BJ (cell line): Measurements from ENCODE around the gene EDNRB. TPM values are rescaled to one million over a fixed set of nuclear protein-coding genes. Genes with fewer than 3 reads are reported as not detected.

Experiments
- CTCF ChIA-PET: fragments of 350-600 bp; formaldehyde crosslinking; extraction: SDS; loops from one replicate; lab custom pipeline; 2021; ENCODE audit warnings: antibody characterized with exemption, inconsistent platforms; lab: Yijun Ruan, JAX
- POLR2A ChIA-PET: fragments of 300-600 bp; sonication (Branson Sonifier 250); formaldehyde crosslinking; extraction: SDS; loops from one replicate; lab custom pipeline; 2021; ENCODE audit warnings: antibody characterized with exemption; lab: Charles Lee
- DNase-seq: peaks from one replicate; pipeline ENCODE4 v3.0.0-alpha.2; 2011; ENCODE audit warnings: low read depth
- H3K27me3 ChIP-seq: 2 replicates; pipeline ENCODE4 v1.6.0; 2011; ENCODE audit warnings: low read length; ENCODE audit not compliant: control insufficient read depth, insufficient read depth
- H3K36me3 ChIP-seq: 2 replicates; pipeline ENCODE4 v1.5.1; 2011; ENCODE audit warnings: low read length; ENCODE audit not compliant: control insufficient read depth, insufficient read depth
- H3K4me3 ChIP-seq: 2 replicates; pipeline ENCODE4 v1.5.1; 2011; ENCODE audit warnings: low read depth, mild to moderate bottlenecking, control low read depth, low read length
- CTCF ChIP-seq: IDR thresholded peaks from 2 replicates; pipeline ENCODE4 v1.5.1; 2011; ENCODE audit warnings: low read depth, mild to moderate bottlenecking, control low read depth, inconsistent platforms, low read length, moderate library complexity; ENCODE audit not compliant: insufficient read depth
- polyA plus RNA-seq: library from polyadenylated mRNA; depleted of rRNA; stranded (reverse); fragments of >200 nt; gene quantifications from 2 replicates; pipeline ENCODE4 v1.2.3, GENCODE V29; 2011

EDNRB gene
- polyA plus RNA-seq, 1 experiment = not detected

DNA sequence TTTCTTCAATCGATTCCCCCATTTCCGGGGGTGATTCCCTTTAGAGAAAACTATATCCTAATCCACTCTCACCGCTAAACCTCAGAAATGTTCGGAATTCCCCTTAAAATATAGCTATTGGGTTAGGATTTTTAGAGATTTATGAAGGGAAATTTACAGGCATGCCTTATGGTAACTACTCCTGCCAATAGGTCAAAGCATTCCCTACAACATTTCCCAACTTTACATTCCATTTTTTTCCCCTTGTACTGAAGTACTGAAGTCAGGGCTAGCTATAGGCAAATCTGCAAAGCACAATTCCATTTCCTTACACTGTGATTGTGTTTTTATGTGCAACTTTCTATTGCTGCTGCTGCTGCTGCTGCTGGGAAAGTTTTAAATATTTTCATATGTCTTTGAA, 2.1 kb downstream of the EDNRB start:
- Histone ChIP-seq H3K36me3 (no peaks in the 10 kb centered on the region), H3K27me3 (peaks cover 5% of the 10 kb centered on the region), H3K4me3 (no peak overlapping the region)
- no peak for TF ChIP-seq CTCF
- DNase-seq = no peak
- ChIA-PET CTCF (no interaction called here), POLR2A (no interaction called here)

DNA sequence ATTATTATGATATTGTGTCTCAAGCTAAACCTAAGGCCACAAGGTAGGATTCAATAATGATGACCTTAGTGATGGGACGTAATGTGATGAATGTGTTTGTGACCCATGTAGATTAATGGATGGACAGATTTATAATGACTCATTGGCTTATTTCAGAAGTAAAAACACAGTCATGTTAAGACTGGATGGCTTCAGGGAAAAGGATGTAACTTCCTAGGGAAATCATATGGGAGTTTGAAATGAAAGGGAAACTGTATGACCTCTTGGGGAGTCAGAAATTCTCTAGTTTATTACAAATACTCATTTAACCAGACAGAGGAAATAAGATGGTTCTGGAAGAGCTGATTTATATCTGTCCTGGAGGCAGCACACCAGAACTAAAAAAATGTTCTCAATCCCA, 2.9 kb downstream of the EDNRB start:
- Histone ChIP-seq H3K27me3 (peaks cover 5% of the 10 kb centered on the region), H3K36me3 (no peaks in the 10 kb centered on the region), H3K4me3 (no peak overlapping the region)
- no peak for DNase-seq
- no peak for TF ChIP-seq CTCF
- POLR2A ChIA-PET = no interaction called here
- CTCF ChIA-PET = interaction anchor here (0.8 kb wide), 1 partner anchor 117 kb away, joined by 3 read pairs; no protein-coding TSS in a partner anchor

- Histone ChIP-seq H3K4me3 (no peak overlapping the region), H3K27me3 (no peaks in the 10 kb centered on the region), H3K36me3 (no peaks in the 10 kb centered on the region)
- POLR2A ChIA-PET = no interaction called here
- TF ChIP-seq CTCF = no peak
- CTCF ChIA-PET = no interaction called here
- no peak for DNase-seq
Measured at GRCh38 chr13:77913003-77913402, 5.6 kb downstream of the EDNRB start.

DNA sequence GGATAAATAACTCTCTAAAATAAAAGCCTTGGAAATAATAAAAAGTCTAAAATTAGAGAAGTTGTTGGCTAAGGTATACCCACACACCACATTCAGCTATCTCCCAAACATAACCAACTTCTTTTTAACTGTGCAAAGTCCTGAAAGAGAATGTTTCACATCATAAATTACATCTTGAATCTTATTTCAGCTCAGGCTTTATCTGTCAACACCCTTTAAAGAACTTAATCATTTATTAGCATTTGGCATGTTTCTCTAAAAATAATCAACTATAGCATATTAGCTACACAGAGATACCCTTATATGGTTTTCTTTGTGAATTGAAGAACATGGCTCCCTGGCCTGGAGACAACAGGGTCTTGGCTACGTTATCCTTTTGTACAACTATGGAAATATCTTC, 6.9 kb downstream of the EDNRB start:
- POLR2A ChIA-PET = no interaction called here
- CTCF ChIA-PET = no interaction called here
- Histone ChIP-seq H3K4me3 (no peak overlapping the region), H3K36me3 (no peaks in the 10 kb centered on the region), H3K27me3 (no peaks in the 10 kb centered on the region)
- TF ChIP-seq CTCF = no peak
- no peak for DNase-seq

DNA sequence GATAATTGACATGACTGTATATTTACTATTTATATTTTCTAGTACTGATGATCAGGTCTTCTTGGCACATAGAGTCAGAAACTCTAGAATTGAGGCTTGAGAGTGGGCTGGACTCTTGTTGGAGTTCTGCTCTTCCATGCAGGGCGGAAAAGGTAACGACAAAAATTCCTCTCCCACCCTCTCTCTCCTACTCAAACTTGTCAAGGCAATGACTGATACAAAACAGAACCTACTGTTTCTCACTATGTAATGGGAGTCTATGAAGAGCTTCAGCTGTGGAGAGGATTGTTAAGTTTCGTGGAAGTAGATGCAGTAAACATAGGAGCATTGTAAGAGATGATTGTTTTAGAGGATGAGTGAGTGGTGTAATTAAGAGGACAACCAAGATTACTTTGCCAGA, 8.8 kb downstream of the EDNRB start:
- CTCF ChIA-PET = no interaction called here
- TF ChIP-seq CTCF = no peak
- Histone ChIP-seq H3K4me3 (no peak overlapping the region), H3K27me3 (no peaks in the 10 kb centered on the region), H3K36me3 (no peaks in the 10 kb centered on the region)
- no peak for DNase-seq
- POLR2A ChIA-PET = no interaction called here
